Measurements from ENCODE around the gene HMGN1.

DNA sequence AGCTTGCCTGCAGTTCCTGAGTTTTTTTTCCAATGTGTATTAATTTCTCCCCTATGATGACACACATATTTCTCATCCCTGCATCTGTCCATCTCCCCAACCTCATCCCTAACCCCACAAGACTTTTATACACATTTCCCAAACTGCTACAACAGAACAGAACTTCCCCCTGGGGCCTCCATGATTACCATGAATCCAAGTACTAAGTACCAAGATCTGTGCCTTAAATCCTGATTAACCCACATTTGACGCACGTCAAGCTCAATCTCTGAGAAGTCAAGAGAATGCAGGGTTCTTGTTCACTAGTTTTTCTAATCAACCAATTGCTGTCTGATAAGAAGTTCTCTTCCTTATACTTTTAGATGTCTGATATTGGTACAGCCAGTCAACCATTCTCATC, 9.7 kb downstream of the HMGN1 start:
- TF ChIP-seq, protein P1, sequence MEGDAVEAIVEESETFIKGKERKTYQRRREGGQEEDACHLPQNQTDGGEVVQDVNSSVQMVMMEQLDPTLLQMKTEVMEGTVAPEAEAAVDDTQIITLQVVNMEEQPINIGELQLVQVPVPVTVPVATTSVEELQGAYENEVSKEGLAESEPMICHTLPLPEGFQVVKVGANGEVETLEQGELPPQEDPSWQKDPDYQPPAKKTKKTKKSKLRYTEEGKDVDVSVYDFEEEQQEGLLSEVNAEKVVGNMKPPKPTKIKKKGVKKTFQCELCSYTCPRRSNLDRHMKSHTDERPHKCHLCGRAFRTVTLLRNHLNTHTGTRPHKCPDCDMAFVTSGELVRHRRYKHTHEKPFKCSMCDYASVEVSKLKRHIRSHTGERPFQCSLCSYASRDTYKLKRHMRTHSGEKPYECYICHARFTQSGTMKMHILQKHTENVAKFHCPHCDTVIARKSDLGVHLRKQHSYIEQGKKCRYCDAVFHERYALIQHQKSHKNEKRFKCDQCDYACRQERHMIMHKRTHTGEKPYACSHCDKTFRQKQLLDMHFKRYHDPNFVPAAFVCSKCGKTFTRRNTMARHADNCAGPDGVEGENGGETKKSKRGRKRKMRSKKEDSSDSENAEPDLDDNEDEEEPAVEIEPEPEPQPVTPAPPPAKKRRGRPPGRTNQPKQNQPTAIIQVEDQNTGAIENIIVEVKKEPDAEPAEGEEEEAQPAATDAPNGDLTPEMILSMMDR (IDR thresholded peaks at IDR 0.05), result no peak
- no peak for TF ChIP-seq EZH2 (IDR thresholded peaks at IDR 0.05; ENCODE audit: borderline replicate concordance, insufficient read depth, low read depth, low read length, poor library complexity, severe bottlenecking)
